Measurements from ENCODE around the gene GTF2I.

- TF ChIP-seq CTCF (conservative IDR thresholded peaks at IDR 0.05; ENCODE audit: low read length) = no peak
- TF ChIP-seq EZH2phosphoT487 (IDR thresholded peaks at IDR 0.05; ENCODE audit: borderline replicate concordance) = no peak
Measured at GRCh38 chr7:74656837-74657691, 454 bp upstream of the GTF2I start.
